ENCODE data around the gene MPIG6B.
A peak's percentile ranks its signal among the peaks of the same experiment; 100 is the strongest.

The MPIG6B gene, protein sequence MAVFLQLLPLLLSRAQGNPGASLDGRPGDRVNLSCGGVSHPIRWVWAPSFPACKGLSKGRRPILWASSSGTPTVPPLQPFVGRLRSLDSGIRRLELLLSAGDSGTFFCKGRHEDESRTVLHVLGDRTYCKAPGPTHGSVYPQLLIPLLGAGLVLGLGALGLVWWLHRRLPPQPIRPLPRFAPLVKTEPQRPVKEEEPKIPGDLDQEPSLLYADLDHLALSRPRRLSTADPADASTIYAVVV

DNA sequence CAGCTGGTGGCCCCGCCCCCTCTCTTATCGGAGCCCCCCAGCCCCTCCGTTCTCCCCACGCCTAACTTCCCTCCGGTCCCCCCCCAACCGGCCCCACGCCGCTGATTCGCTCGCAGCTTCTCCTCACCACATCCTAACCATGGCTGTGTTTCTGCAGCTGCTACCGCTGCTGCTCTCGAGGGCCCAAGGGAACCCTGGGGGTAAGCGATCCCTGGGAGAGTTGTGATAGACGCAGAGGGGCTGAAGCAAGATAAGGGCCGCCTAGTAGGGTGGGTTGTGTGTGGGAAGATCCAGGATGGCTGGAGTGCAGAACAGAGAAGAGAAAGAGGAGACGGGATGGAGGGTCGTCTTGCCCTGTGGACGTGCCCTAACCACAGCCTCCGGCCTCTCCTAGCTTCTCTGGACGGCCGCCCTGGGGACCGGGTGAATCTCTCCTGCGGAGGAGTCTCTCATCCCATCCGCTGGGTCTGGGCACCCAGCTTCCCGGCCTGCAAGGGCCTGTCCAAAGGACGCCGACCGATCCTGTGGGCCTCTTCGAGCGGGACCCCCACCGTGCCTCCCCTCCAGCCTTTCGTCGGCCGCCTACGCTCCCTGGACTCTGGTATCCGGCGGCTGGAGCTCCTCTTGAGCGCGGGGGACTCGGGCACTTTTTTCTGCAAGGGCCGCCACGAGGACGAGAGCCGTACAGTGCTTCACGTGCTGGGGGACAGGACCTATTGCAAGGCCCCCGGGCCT lies at the start of gene MPIG6B:
TSS of gene MPIG6B (plus strand) at position 129 of the 735 bp plus-strand sequence. CDS start at position 140, 11 bp downstream.
- in situ Hi-C loops (cut with MboI; ENCODE audit: low sequenced_read_pairs), result no loop called here
- no peak for DNase-seq (ENCODE audit: low spot score in 2 of 2)
- H3K27me3 ChIP-seq (ENCODE audit: low read depth), result no peaks in the 10 kb centered on the region
- H3K9me3 ChIP-seq, result no peaks in the 10 kb centered on the region
- no peaks in the 10 kb centered on the region for H3K4me1 ChIP-seq
- no peak within 1 kb of the TSS for H3K4me3 ChIP-seq
- H3K36me3 ChIP-seq (replicated peaks), result no peaks in the 10 kb centered on the region; the same call in 1 of the 2 replicates

DNA sequence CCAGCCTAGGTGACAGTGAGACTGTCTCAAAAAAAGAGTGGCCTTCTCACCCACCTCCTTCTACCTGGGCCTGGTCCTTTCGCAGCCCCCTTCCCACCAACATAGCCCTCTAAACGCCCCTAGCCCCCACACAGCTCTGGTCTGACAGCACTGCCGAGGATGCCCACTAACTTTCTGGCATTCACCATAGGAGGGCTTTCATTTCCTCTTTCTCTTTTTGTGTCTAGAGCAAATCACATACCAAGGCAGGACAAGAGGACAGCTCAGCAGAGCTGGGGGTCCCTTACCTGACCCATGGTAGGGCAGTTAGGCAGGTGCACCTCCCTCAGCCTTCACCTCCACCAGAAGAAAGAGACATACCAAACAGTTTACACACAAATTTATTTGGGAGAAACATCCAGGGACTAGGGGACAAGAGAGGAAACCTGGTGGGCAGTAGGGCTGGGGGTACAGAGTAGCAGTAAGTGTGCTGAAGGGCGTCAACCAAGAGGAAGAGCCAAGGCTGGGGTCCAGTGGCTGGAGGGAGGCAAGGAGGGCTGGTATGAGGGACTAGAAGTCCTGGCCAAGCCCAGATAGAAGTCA lies 46.8 kb upstream of the MPIG6B start:
- peaks cover 21% of the 10 kb centered on the region for H3K36me3 ChIP-seq (replicated peaks)
- peaks cover 9% of the 10 kb centered on the region for H3K4me1 ChIP-seq
- no peaks in the 10 kb centered on the region for H3K27me3 ChIP-seq (ENCODE audit: low read depth)
- in situ Hi-C loops (cut with MboI; ENCODE audit: low sequenced_read_pairs), result no loop called here
- no peaks in the 10 kb centered on the region for H3K9me3 ChIP-seq
- no peak for DNase-seq (ENCODE audit: low spot score in 2 of 2)
- H3K4me3 ChIP-seq, result no peak overlapping the region

DNA sequence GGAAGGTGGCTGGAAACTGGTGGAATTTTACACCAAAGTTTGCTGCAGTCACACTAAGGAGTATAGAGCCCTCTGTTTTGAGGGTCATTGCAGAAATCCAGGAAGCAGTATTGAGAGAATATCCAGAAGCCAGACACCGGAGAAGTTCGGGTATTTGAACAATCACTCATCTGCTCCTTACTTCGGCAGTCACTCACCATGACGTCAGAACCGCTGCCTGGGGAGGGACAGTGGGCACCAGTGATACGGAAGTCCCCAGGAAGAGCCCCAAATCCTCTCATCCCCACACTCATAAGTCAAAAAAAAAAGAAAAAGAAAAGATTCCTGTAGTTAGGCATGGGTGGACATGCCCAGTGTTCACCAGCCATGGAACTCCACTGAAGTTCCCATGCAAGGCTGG lies 46.3 kb upstream of the MPIG6B start:
- DNase-seq (ENCODE audit: low spot score in 2 of 2), result no peak
- Histone ChIP-seq H3K27me3 (ENCODE audit: low read depth) (no peaks in the 10 kb centered on the region), H3K4me3 (no peak overlapping the region), H3K9me3 (no peaks in the 10 kb centered on the region), H3K4me1 (peaks cover 12% of the 10 kb centered on the region), H3K36me3 (replicated peaks) (peaks cover 17% of the 10 kb centered on the region)
- in situ Hi-C loops (cut with MboI; ENCODE audit: low sequenced_read_pairs), result no loop called here

DNA sequence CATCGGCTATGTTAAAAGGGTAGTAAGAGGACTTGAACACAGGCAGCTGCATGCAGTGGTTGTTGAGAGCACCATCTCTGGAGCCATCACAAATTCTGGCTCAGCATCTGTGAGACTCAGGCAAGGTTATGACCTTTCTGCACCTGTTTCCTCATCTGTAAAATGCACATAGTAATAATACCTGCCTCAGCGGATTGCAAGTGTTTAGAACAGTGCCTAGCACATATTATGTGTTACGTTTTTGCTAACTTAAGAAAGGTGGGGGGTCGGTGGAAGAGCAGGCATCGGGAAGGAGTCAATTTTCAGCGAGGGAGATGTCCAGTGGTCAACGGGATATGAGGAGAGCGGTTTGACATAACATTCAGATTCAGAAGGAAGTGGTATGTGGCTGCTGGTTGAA lies 45.2 kb upstream of the MPIG6B start:
- in situ Hi-C loops (cut with MboI; ENCODE audit: low sequenced_read_pairs), result no loop called here
- Histone ChIP-seq H3K4me3 (no peak overlapping the region), H3K27me3 (ENCODE audit: low read depth) (no peaks in the 10 kb centered on the region), H3K9me3 (no peaks in the 10 kb centered on the region), H3K36me3 (replicated peaks) (peaks cover 6% of the 10 kb centered on the region), H3K4me1 (peaks cover 12% of the 10 kb centered on the region)
- DNase-seq (ENCODE audit: low spot score in 2 of 2), result no peak

DNA sequence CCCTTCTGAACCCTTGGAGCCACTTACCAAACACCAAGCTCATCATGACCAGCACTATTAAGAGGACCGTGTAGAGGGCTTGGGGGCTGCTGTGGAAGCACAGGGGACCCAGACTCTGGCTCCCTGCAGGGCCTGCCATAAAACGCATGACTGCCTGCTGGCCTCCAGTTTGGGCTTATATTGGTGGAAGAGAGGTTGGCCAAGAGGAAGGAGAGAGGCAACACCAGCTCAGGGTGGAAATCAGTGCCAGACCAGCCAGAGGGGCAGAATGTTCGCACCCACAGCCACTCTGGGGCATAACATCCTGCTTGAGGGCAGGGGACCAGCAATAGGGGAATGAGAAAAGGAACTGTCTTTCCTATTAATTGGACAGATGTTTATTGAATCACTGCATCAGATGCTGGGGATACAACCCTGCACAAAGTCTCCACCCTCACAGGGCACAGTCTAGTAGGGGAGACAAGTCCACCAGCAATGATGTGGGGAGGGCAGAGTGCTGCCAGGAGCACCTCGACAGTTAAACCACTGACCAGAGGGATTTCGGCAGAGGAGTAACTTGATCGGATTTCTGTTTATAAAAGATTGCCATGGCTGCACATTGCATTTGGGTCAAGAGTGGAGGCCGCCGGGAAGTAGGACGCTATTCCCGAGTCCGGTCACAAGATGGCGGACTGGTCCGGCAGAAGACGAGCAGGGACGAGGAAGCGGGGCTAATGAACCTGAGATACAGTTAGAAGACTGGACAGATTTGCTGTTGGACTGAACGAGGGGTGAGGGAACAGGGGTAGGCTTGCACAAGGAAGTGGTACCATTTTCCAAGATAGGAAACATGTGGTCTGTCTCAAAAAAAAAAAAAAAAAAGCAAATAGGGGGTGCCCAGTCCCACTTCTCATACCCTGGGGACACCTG lies 42.7 kb upstream of the MPIG6B start, which contains the start of gene LY6G5C:
TSS of gene LY6G5C (minus strand) at position 842 of the 909 bp plus-strand sequence. CDS start at position 148, 694 bp downstream.
- Histone ChIP-seq H3K9me3 (no peaks in the 10 kb centered on the region), H3K27me3 (ENCODE audit: low read depth) (no peaks in the 10 kb centered on the region), H3K4me1 (peaks cover 12% of the 10 kb centered on the region), H3K4me3 (peak within 1 kb of the TSS; percentile 30), H3K36me3 (replicated peaks) (no peaks in the 10 kb centered on the region)
- in situ Hi-C loops (cut with MboI; ENCODE audit: low sequenced_read_pairs), result no loop called here
- DNase-seq (ENCODE audit: low spot score in 2 of 2), result peak; percentile 84 to 87

DNA sequence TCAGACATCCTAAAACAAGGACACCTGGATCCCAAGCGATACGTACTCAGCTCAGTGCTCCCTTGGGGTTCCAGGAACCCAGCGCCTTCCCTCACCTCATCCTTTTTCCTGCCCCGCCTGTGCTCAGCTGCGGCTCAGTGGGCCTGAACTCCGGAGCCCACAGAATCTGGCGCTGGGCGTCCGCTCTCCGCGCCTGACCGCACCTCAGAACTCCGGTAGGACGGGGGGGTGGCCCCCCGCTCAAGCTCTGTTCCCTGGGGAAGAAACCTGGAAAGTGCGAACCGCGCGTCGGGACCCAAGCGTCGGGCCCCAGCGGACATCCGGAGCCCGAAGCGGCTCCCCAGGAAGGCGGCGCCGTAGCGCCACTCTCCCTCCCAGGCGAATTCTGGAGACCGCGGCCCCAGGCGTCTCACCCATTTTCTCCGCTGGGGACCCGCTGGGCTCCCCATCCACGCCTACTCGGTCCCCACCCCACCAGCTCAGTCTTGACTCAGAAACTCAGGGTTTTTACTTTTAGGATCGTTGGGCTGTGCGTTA lies 42.0 kb upstream of the MPIG6B start:
- Histone ChIP-seq H3K4me1 (peaks cover 12% of the 10 kb centered on the region), H3K9me3 (no peaks in the 10 kb centered on the region), H3K36me3 (replicated peaks) (no peaks in the 10 kb centered on the region), H3K4me3 (peak overlapping the region; percentile 30), H3K27me3 (ENCODE audit: low read depth) (no peaks in the 10 kb centered on the region)
- peak in 1 of 2 experiments; percentile 63 for DNase-seq (ENCODE audit: low spot score in 2 of 2)
- in situ Hi-C loops (cut with MboI; ENCODE audit: low sequenced_read_pairs), result no loop called here

DNA sequence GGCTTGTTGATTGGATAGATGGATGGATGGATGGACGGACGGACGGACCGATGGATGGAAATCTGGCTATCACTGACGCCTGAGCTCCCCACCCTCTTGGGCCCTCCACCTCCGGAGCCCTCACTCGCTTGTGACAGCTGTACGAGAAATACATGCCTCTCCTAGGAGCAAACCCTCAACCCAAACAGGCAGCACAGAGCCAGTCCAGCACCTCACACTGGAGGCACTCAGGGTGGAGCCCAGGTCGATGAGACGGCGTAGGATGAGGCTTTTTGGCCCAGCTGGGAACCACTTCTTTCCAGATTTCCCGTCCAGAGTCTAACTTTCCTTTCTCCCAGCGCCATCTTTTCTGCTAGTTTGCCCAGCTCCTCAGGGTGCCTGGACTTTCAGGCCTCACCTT lies 39.6 kb upstream of the MPIG6B start:
- no peaks in the 10 kb centered on the region for H3K9me3 ChIP-seq
- H3K4me1 ChIP-seq, result peaks cover 12% of the 10 kb centered on the region
- in situ Hi-C loops (cut with MboI; ENCODE audit: low sequenced_read_pairs), result no loop called here
- no peak for DNase-seq (ENCODE audit: low spot score in 2 of 2)
- no peaks in the 10 kb centered on the region for H3K27me3 ChIP-seq (ENCODE audit: low read depth)
- H3K36me3 ChIP-seq (replicated peaks), result peaks cover 13% of the 10 kb centered on the region
- H3K4me3 ChIP-seq, result no peak overlapping the region

DNA sequence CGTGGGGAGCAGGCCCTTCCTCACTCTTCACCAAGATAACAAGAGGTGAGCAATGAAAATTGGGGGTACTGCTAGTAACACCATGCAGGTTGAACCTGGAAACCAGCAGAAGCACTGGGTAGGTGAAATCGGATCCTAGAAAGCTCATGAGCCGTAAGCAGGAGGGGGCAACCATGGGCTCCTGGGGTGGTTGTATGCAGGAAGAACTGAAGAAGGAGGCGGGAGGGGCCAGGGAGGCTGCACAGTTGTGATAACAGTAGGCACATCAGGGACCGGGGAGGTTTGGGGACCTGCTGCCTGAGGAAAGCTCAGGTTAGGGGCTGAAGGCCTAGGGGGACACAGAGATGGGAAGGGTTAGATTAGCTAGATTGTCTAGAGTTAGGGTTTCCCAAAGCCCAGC lies 36.7 kb upstream of the MPIG6B start:
- Histone ChIP-seq H3K27me3 (ENCODE audit: low read depth) (no peaks in the 10 kb centered on the region), H3K4me1 (peaks cover 2% of the 10 kb centered on the region), H3K9me3 (no peaks in the 10 kb centered on the region), H3K36me3 (replicated peaks) (peaks cover 36% of the 10 kb centered on the region), H3K4me3 (no peak overlapping the region)
- no peak for DNase-seq (ENCODE audit: low spot score in 2 of 2)
- in situ Hi-C loops (cut with MboI; ENCODE audit: low sequenced_read_pairs), result no loop called here

DNA sequence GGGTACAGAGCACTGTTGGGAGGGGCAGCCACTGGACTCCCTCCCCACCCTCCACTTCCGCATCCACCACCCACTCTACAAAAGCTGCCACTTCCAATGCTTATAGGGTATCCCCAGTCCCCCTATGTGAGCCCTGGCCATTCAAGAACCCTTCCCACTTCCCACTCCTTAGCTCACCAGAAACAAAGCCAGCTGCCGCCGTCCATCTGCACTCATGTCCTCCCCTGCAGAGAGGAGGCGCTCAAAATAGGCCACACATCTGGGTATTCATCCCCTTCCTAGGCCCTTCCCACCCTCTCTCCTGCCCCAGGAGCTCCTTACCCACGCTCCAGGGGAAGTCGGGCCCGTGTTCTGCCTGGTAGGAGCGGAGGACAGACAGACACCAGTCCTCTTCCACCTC lies 35.9 kb upstream of the MPIG6B start:
- Histone ChIP-seq H3K27me3 (ENCODE audit: low read depth) (no peaks in the 10 kb centered on the region), H3K36me3 (replicated peaks) (peaks cover 36% of the 10 kb centered on the region), H3K9me3 (no peaks in the 10 kb centered on the region), H3K4me3 (no peak overlapping the region), H3K4me1 (no peaks in the 10 kb centered on the region)
- DNase-seq (ENCODE audit: low spot score in 2 of 2), result no peak
- in situ Hi-C loops (cut with MboI; ENCODE audit: low sequenced_read_pairs), result no loop called here

DNA sequence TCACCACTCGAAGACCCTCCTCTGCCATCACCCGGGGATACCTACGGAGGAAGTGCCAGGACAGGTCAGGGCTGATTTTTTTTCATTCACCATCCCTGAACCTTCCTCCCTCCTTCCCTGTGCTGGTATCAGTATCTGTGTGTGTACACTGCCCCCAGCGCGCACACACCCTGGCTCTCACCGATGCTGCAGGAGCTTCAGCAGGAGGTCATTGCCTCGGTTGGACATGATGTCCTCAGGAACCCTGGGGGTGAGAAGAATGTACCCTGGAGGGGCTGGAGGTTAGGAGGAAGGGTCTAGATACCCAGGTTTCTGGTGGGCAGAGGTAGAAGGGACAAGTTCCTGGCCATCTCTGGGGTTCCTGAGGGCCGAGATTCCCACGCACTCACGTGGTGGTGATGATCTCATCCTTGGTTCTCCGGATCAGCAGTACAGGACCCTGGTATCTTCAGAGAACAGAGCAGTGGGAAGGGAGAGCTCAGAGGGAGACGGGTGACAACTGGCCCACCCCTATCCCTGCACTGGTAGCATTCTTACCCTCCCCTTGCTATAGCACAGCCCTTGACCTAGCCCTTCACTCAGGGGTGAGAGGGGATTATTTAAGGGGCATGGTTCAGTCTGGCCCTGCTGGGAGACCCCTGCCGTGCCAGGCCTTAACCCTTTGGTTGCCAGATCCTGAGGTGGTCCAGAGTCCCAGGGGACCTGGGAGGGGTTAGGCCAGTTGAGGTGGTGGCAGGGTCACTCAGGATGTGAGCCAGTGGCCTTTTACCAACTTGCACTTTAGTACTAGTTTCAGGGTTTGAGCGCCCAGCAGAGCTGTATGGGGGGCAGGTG lies 35.1 kb upstream of the MPIG6B start:
- Histone ChIP-seq H3K27me3 (ENCODE audit: low read depth) (no peaks in the 10 kb centered on the region), H3K4me1 (no peaks in the 10 kb centered on the region), H3K4me3 (no peak overlapping the region), H3K9me3 (no peaks in the 10 kb centered on the region), H3K36me3 (replicated peaks) (peaks cover 40% of the 10 kb centered on the region)
- in situ Hi-C loops (cut with MboI; ENCODE audit: low sequenced_read_pairs), result no loop called here
- no peak for DNase-seq (ENCODE audit: low spot score in 2 of 2)

DNA sequence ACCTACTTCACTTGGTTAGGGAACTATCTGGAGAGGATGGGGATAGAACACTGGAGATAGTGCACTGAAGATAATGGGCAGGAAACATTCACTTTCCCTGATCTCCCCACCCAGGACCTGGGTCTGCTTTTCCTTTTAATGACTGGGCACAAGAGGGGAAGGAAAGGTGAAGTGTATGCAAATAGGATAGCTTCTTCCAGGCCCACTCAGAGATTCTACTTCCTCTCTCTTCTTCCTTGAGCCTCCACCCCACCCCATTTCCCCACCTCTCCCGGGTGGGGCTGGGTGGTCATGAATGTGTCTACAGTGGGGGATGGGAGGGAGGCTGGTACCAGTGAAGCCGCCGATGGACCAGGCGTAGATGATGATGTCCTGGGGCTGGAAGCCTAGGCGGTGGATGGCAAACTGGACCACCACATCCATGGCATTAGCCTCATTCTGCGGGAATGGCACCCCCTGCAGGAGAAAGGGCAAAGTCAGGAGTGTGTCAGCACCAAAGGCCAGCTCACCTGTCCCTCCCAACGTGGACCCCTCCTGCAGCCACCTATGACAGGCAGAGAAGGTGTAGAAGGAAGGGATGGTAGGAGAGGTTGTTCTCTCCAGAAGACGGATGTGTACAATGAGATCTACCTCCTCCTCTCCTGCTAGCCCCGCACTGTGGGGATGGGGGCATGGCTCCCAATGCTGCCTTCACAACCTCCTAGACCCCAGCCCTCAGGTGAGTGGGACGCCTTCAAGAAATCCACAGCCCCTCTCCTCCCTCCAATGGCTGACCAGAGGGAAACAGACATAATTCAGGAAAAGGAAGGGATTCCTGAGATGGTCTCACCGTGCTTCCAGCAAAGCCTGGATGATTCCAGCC lies 33.7 kb upstream of the MPIG6B start:
- Histone ChIP-seq H3K36me3 (replicated peaks) (peaks cover 46% of the 10 kb centered on the region), H3K4me1 (no peaks in the 10 kb centered on the region), H3K9me3 (no peaks in the 10 kb centered on the region), H3K27me3 (ENCODE audit: low read depth) (no peaks in the 10 kb centered on the region), H3K4me3 (no peak overlapping the region)
- in situ Hi-C loops (cut with MboI; ENCODE audit: low sequenced_read_pairs), result no loop called here
- peak in 1 of 2 experiments; percentile 35 for DNase-seq (ENCODE audit: low spot score in 2 of 2)

Measured in HAP-1 (cell line).